Endodermal cell (in vitro differentiated cells): Measurements from ENCODE around the gene DROSHA. TPM values are rescaled to one million over a fixed set of nuclear protein-coding genes. Genes with fewer than 3 reads are reported as not detected.

Source experiments
- DNase-seq: peaks from one replicate; pipeline ENCODE4 v3.0.0-alpha.2; 2017
- H3K27ac ChIP-seq: 2 replicates; pipeline ENCODE4 v1.5.1; 2013; ENCODE audit warnings: mild to moderate bottlenecking, low read depth, low read length, moderate library complexity
- H3K27me3 ChIP-seq: 2 replicates; pipeline ENCODE4 v1.6.1; 2013; ENCODE audit warnings: mild to moderate bottlenecking, low read length, moderate library complexity; ENCODE audit not compliant: insufficient read depth, control insufficient read depth, poor library complexity, severe bottlenecking
- H3K36me3 ChIP-seq: 2 replicates; pipeline ENCODE4 v1.7.0; 2013; ENCODE audit warnings: mild to moderate bottlenecking, low read length, moderate library complexity; ENCODE audit not compliant: control insufficient read depth, insufficient read depth
- H3K4me1 ChIP-seq: one replicate; pipeline ENCODE4 v1.7.0; 2013; ENCODE audit warnings: low read length; ENCODE audit not compliant: control insufficient read depth, insufficient read depth
- H3K4me3 ChIP-seq: 2 replicates; pipeline ENCODE4 v1.5.1; 2013; ENCODE audit warnings: mild to moderate bottlenecking, low read length, moderate library complexity
- H3K9ac ChIP-seq: 2 replicates; pipeline ENCODE4 v1.6.1; 2013; ENCODE audit warnings: mild to moderate bottlenecking, low read length, moderate library complexity; ENCODE audit not compliant: poor library complexity, severe bottlenecking; ENCODE audit errors: extremely low read depth
- H3K9me3 ChIP-seq: 2 replicates; pipeline ENCODE4 v1.6.1; 2013; ENCODE audit warnings: mild to moderate bottlenecking, low read length, moderate library complexity; ENCODE audit not compliant: control insufficient read depth
- H3K27ac Mint-ChIP-seq: 2 replicates; pipeline ENCODE4 v1.8.0; 2020; ENCODE audit warnings: mixed read lengths
- H3K27me3 Mint-ChIP-seq: 2 replicates; pipeline ENCODE4 v1.8.0; 2021; ENCODE audit warnings: mild to moderate bottlenecking, mixed read lengths; ENCODE audit not compliant: insufficient read depth
- H3K36me3 Mint-ChIP-seq: 2 replicates; pipeline ENCODE4 v1.8.0; 2020; ENCODE audit warnings: low read depth, mixed read lengths
- H3K4me1 Mint-ChIP-seq: 2 replicates; pipeline ENCODE4 v1.8.0; 2020; ENCODE audit warnings: mixed read lengths
- H3K4me3 Mint-ChIP-seq: 2 replicates; pipeline ENCODE4 v1.8.0; 2020; ENCODE audit warnings: mild to moderate bottlenecking, moderate library complexity, mixed read lengths
- H3K9me3 Mint-ChIP-seq: 2 replicates; pipeline ENCODE4 v1.8.0; 2020; ENCODE audit warnings: mild to moderate bottlenecking, mixed read lengths
- CTCF ChIP-seq: fragments of 200-600 bp; sonication (generic); conservative IDR thresholded peaks from 2 replicates; pipeline ENCODE4 v1.5.0; 2021; ENCODE audit warnings: antibody characterized with exemption, mild to moderate bottlenecking
- WGBS, 2 experiments: methylation state at CpG; one replicate each; pipeline versions ENCODE4 v1.1.5 to v1.1.7; 2013; ENCODE audit warnings: missing lambda C conversion rate in 2 of 2, mixed read lengths in 1 of 2; ENCODE audit not compliant: insufficient coverage in 1 of 2, insufficient read length in 1 of 2; 5-methylcytosine and 5-hydroxymethylcytosine counted together
- total RNA-seq, 2 donors: library from RNA; stranded (reverse); fragmentation: NEBNext Ultra II Directional in 1 of 2; extraction: Animal tissue kit (Norgen Biotek cat#: 25700) in 1 of 2; gene quantifications; 2 replicates in 1 of 2; 3 replicates in 1 of 2; pipeline ENCODE4 v1.2.1, GENCODE V29; 2021

DROSHA gene
- total RNA-seq, 2 donors from 2014 or later: 116 to 132 TPM

GRCh38 chr5:31449962-31450361 is 81.9 kb downstream of the DROSHA start:
- TF ChIP-seq CTCF: no peak
- peaks cover 75% of the 10 kb centered on the region for H3K36me3 Mint-ChIP-seq
- Histone ChIP-seq H3K4me3 (no peak overlapping the region), H3K9ac (no peak overlapping the region), H3K27ac (no peak overlapping the region), H3K4me1 (no peaks in the 10 kb centered on the region), H3K36me3 (peaks cover 76% of the 10 kb centered on the region), H3K9me3 (peaks cover 23% of the 10 kb centered on the region), H3K27me3 (no peaks in the 10 kb centered on the region)
- no peak overlapping the region for H3K4me3 Mint-ChIP-seq
- no peaks in the 10 kb centered on the region for H3K27me3 Mint-ChIP-seq
- WGBS, 2 experiments: 88 to 100% methylated on average over 1 of the region's 1 CpG
- DNase-seq: no peak
- peaks cover 19% of the 10 kb centered on the region for H3K9me3 Mint-ChIP-seq
- H3K27ac Mint-ChIP-seq: no peak overlapping the region
- peaks cover 10% of the 10 kb centered on the region for H3K4me1 Mint-ChIP-seq

- Histone ChIP-seq H3K9ac (no peak overlapping the region), H3K27me3 (no peaks in the 10 kb centered on the region), H3K27ac (no peak overlapping the region), H3K4me3 (no peak overlapping the region), H3K9me3 (peaks cover 18% of the 10 kb centered on the region), H3K36me3 (peaks cover 77% of the 10 kb centered on the region), H3K4me1 (peaks cover under 1% of the 10 kb centered on the region)
- Mint-ChIP-seq H3K27me3 (no peaks in the 10 kb centered on the region), H3K9me3 (peaks cover 11% of the 10 kb centered on the region), H3K4me1 (peaks cover 16% of the 10 kb centered on the region), H3K27ac (no peak overlapping the region), H3K4me3 (no peak overlapping the region), H3K36me3 (peaks cover 69% of the 10 kb centered on the region)
- no peak for TF ChIP-seq CTCF
- 96% methylated on average over 6 to 7 of the region's 7 CpGs for WGBS, 2 experiments
- no peak for DNase-seq
Observed at GRCh38 chr5:31449174-31449573, 82.7 kb downstream of the DROSHA start.

- WGBS, 2 experiments: 90 to 100% methylated on average over 3 to 4 of the region's 4 CpGs
- no peak for DNase-seq
- Mint-ChIP-seq H3K36me3 (peaks cover 57% of the 10 kb centered on the region), H3K4me3 (no peak overlapping the region), H3K27me3 (no peaks in the 10 kb centered on the region), H3K9me3 (peaks cover 8% of the 10 kb centered on the region), H3K4me1 (peaks cover 29% of the 10 kb centered on the region), H3K27ac (no peak overlapping the region)
- Histone ChIP-seq H3K36me3 (peaks cover 56% of the 10 kb centered on the region), H3K9me3 (peaks cover 20% of the 10 kb centered on the region), H3K9ac (no peak overlapping the region), H3K27me3 (no peaks in the 10 kb centered on the region), H3K4me3 (no peak overlapping the region), H3K4me1 (peaks cover 12% of the 10 kb centered on the region), H3K27ac (no peak overlapping the region)
- no peak for TF ChIP-seq CTCF
Observed at GRCh38 chr5:31445041-31445600, 86.8 kb downstream of the DROSHA start.
